Activated T-cell treated with anti-CD3 and anti-CD28 coated beads, Interleukin-2, amount 50 U/mL, for 4 hours (primary cell): ENCODE results near the gene KY. TPM values are rescaled to one million over a fixed set of nuclear protein-coding genes. Genes with fewer than 3 reads are reported as not detected.

Source experiments
- ATAC-seq, 2 donors: fragments of 200-7000 bp; cut with Tn5 transposase; one replicate each; pipeline ENCODE4 v1.10.0; 2021
- DNase-seq: peaks from one replicate; pipeline ENCODE4 v3.0.0-alpha.2; 2020
- H3K27me3 Mint-ChIP-seq: one replicate; pipeline ENCODE4 v1.8.0; 2021; ENCODE audit warnings: low read depth, mixed read lengths
- H3K36me3 Mint-ChIP-seq: one replicate; pipeline ENCODE4 v1.8.0; 2022; ENCODE audit warnings: mixed read lengths; ENCODE audit not compliant: insufficient read depth
- H3K4me1 Mint-ChIP-seq: one replicate; pipeline ENCODE4 v1.8.0; 2021; ENCODE audit warnings: low read depth, mixed read lengths
- H3K4me3 Mint-ChIP-seq: one replicate; pipeline ENCODE4 v1.8.0; 2021; ENCODE audit warnings: mild to moderate bottlenecking, moderate library complexity, mixed read lengths
- H3K9me3 Mint-ChIP-seq: one replicate; pipeline ENCODE4 v1.8.0; 2021; ENCODE audit warnings: mixed read lengths
- total RNA-seq, 3 donors: library from RNA; stranded (reverse); gene quantifications; one replicate each; pipeline ENCODE4 v1.2.1, GENCODE V29; 2021

KY gene
- total RNA-seq, 3 donors from 2014 or later = not detected

GRCh38 chr3:134559591-134559990 lies 91.2 kb downstream of the KY start:
- Mint-ChIP-seq H3K36me3 (peaks cover 51% of the 10 kb centered on the region), H3K4me3 (no peak overlapping the region)
- no peak for ATAC-seq

More at GRCh38 chr3:134559591-134559990, 91.2 kb downstream of the KY start:
- DNase-seq = no peak
- Mint-ChIP-seq H3K4me1 (peaks cover 2% of the 10 kb centered on the region), H3K27me3 (no peaks in the 10 kb centered on the region), H3K9me3 (no peaks in the 10 kb centered on the region)

Other genes starting within 250 kb of the KY start
- gene ANAPC13, start 165.0 kb downstream of the KY start, total RNA-seq = 10 to 100 TPM; 44.1 to 47.6 (median 47.1) TPM
- 10 to 100 TPM; 15.6 to 18.3 (median 17.6) TPM for gene CEP63, start 165.0 kb downstream of the KY start, total RNA-seq
- gene EPHB1, start 144.2 kb upstream of the KY start, total RNA-seq = under 1 TPM; 0.50 to 0.71 (median 0.68) TPM